Ishikawa (cell line): ENCODE data around the gene TNNI3K.

ENCODE experiments used
- CEBPB ChIP-seq: IDR thresholded peaks from 2 replicates; pipeline ENCODE4 v1.6.1; 2012
- CREB1 ChIP-seq: IDR thresholded peaks from 2 replicates; pipeline ENCODE4 v1.6.1; 2012; ENCODE audit warnings: low read depth
- EGR1 ChIP-seq: IDR thresholded peaks from 2 replicates; pipeline ENCODE4 v1.6.1; 2012
- EP300 ChIP-seq: IDR thresholded peaks from 2 replicates; pipeline ENCODE4 v1.6.1; 2012; ENCODE audit warnings: borderline replicate concordance
- FOXM1 ChIP-seq: IDR thresholded peaks from 2 replicates; pipeline ENCODE4 v1.6.1; 2012; ENCODE audit warnings: low read depth, borderline replicate concordance
- NFIC ChIP-seq: IDR thresholded peaks from 2 replicates; pipeline ENCODE4 v1.6.1; 2012
- RAD21 ChIP-seq: IDR thresholded peaks from 2 replicates; pipeline ENCODE4 v1.6.1; 2012; ENCODE audit warnings: low read depth
- TAF1 ChIP-seq: IDR thresholded peaks from 2 replicates; pipeline ENCODE4 v1.6.1; 2012; ENCODE audit warnings: low read depth, mild to moderate bottlenecking
- TCF12 ChIP-seq: IDR thresholded peaks from 2 replicates; pipeline ENCODE4 v1.6.1; 2012; ENCODE audit warnings: low read depth
- TEAD4 ChIP-seq: IDR thresholded peaks from 2 replicates; pipeline ENCODE4 v1.6.1; 2012
- YY1 ChIP-seq: IDR thresholded peaks from 2 replicates; pipeline ENCODE4 v1.6.1; 2012; ENCODE audit warnings: low read depth
- ZBTB7A ChIP-seq: IDR thresholded peaks from 2 replicates; pipeline ENCODE4 v1.6.1; 2012; ENCODE audit warnings: low read depth
- TF ChIP-seq, protein P1 (sequence below): IDR thresholded peaks from 2 replicates; pipeline ENCODE4 v1.6.1; 2012
- TF ChIP-seq, protein P2 (sequence below): IDR thresholded peaks from 2 replicates; pipeline ENCODE4 v1.6.1; 2012
- TF ChIP-seq, protein P3 (sequence below): IDR thresholded peaks from 2 replicates; pipeline ENCODE4 v1.6.1; 2012; ENCODE audit warnings: low read depth, mild to moderate bottlenecking

TNNI3K gene

DNA sequence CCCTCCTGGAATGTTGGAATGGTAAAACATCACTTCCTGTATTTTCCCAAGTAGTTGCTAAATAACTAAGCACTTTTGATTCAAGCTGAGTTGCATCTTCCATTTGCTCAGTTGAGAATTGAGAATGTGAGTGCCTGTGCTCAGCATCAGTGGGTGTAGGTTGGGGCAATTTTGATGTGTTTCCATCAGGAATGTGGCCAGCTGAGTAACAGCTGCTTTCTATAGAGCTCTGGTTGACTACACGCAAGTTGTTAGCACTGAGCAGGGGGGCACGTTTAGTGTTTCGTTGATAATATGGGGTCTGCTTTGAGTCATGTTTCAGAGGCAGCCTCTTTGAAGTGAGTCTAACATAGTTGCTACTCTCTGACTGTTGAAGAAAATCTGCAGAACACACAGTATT lies 235.7 kb downstream of the TNNI3K start:
- no peak for TF ChIP-seq FOXM1
- no peak for TF ChIP-seq RAD21

DNA sequence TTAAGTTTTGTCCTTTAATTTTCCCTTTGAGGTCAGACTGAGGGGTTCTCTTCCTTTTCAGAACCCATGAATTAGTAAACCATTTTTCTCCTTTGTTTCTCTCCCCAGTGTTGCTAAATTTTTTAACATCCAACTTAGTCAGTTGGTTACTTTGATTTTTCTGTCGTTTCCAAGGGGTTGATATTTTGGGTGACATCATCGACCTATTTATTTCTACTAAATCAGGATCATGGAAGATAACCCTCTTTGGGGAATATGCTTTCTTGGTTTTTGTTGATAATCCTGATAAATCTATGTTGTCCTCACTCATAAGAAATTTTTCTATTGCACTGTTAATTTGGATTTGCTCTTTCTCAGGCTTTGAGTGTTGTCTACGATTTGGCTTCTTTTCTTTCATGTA lies 236.3 kb downstream of the TNNI3K start:
- TF ChIP-seq CREB1 (no peak), NFIC (no peak), ZBTB7A (no peak), EGR1 (no peak), TEAD4 (no peak), RAD21 (no peak), TCF12 (no peak), TAF1 (no peak), CEBPB (no peak), YY1 (no peak), FOXM1 (no peak), EP300 (no peak)
- TF ChIP-seq, protein P1, sequence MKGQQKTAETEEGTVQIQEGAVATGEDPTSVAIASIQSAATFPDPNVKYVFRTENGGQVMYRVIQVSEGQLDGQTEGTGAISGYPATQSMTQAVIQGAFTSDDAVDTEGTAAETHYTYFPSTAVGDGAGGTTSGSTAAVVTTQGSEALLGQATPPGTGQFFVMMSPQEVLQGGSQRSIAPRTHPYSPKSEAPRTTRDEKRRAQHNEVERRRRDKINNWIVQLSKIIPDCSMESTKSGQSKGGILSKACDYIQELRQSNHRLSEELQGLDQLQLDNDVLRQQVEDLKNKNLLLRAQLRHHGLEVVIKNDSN = no peak
- TF ChIP-seq, protein P2, sequence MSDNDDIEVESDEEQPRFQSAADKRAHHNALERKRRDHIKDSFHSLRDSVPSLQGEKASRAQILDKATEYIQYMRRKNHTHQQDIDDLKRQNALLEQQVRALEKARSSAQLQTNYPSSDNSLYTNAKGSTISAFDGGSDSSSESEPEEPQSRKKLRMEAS = no peak
- TF ChIP-seq, protein P3, sequence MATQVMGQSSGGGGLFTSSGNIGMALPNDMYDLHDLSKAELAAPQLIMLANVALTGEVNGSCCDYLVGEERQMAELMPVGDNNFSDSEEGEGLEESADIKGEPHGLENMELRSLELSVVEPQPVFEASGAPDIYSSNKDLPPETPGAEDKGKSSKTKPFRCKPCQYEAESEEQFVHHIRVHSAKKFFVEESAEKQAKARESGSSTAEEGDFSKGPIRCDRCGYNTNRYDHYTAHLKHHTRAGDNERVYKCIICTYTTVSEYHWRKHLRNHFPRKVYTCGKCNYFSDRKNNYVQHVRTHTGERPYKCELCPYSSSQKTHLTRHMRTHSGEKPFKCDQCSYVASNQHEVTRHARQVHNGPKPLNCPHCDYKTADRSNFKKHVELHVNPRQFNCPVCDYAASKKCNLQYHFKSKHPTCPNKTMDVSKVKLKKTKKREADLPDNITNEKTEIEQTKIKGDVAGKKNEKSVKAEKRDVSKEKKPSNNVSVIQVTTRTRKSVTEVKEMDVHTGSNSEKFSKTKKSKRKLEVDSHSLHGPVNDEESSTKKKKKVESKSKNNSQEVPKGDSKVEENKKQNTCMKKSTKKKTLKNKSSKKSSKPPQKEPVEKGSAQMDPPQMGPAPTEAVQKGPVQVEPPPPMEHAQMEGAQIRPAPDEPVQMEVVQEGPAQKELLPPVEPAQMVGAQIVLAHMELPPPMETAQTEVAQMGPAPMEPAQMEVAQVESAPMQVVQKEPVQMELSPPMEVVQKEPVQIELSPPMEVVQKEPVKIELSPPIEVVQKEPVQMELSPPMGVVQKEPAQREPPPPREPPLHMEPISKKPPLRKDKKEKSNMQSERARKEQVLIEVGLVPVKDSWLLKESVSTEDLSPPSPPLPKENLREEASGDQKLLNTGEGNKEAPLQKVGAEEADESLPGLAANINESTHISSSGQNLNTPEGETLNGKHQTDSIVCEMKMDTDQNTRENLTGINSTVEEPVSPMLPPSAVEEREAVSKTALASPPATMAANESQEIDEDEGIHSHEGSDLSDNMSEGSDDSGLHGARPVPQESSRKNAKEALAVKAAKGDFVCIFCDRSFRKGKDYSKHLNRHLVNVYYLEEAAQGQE = no peak

- no peak for TF ChIP-seq RAD21
- no peak for TF ChIP-seq FOXM1
- no peak for TF ChIP-seq ZBTB7A
Measured at GRCh38 chr1:74474585-74474984, 239.4 kb downstream of the TNNI3K start.

DNA sequence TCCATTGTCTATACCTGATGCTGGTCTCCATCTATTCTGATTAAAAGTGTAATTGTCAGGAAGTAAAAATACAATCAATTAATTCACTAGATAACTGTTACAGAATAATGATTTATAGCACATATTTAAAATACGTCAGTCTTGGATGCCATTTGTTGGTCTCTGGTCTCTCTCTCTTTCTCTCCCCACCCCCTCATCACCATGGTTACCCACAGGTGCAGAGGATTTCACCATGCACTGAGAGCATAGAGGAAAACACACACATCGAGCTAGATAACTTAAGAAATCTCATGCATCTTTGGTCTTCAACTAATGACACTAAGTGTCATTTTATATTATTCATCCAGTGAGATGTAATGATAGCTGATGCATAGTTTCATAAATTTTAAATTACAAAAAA lies 243.8 kb downstream of the TNNI3K start:
- TF ChIP-seq, protein P2 = no peak
- TF ChIP-seq TAF1 (no peak), EGR1 (no peak), ZBTB7A (no peak), CEBPB (no peak), TCF12 (no peak), CREB1 (no peak), EP300 (no peak)
- TF ChIP-seq, protein P3 = no peak
- TF ChIP-seq, protein P1 = no peak

- no peak for TF ChIP-seq CREB1
- no peak for TF ChIP-seq TCF12
- TF ChIP-seq TAF1 = no peak
- TF ChIP-seq CEBPB = no peak
- no peak for TF ChIP-seq RAD21
- no peak for TF ChIP-seq FOXM1
- no peak for TF ChIP-seq TEAD4
- TF ChIP-seq, protein P1 = no peak
- TF ChIP-seq YY1 = no peak
- TF ChIP-seq, protein P3 = no peak
- TF ChIP-seq EGR1 = no peak
- no peak for TF ChIP-seq EP300
- no peak for TF ChIP-seq NFIC
- no peak for TF ChIP-seq ZBTB7A
- TF ChIP-seq, protein P2 = no peak
Measured at GRCh38 chr1:74480068-74480467, 244.9 kb downstream of the TNNI3K start.
